G401.6 (cell line): ENCODE measurements around the gene ZNF687.

Experiments used
- FAIRE-seq: peaks from 2 replicates; lab custom pipeline; 2012; peaks lifted over from hg19 to GRCh38; lab: Jason Lieb, UNC

ZNF687 gene

GRCh38 chr1:151314137-151314875, 32.2 kb downstream of the ZNF687 start:
- no peak for FAIRE-seq

GRCh38 chr1:151315565-151316235, 33.6 kb downstream of the ZNF687 start:
- FAIRE-seq, result no peak

- FAIRE-seq, result no peak
Observed at GRCh38 chr1:151318975-151319374, 36.9 kb downstream of the ZNF687 start.

GRCh38 chr1:151324390-151324930, 42.4 kb downstream of the ZNF687 start:
- FAIRE-seq, result no peak

GRCh38 chr1:151325231-151325630, 43.1 kb downstream of the ZNF687 start:
- no peak for FAIRE-seq

GRCh38 chr1:151325646-151326429, 43.7 kb downstream of the ZNF687 start:
- FAIRE-seq, result no peak

GRCh38 chr1:151326619-151327222, 44.6 kb downstream of the ZNF687 start:
- FAIRE-seq, result no peak

GRCh38 chr1:151327223-151327902, 45.3 kb downstream of the ZNF687 start, which contains the start of gene PI4KB:
Gene PI4KB, minus strand, starts transcription at chr1:151327416. Its CDS starts 10,935 bp downstream, at chr1:151316481.
- peak; percentile 96 for FAIRE-seq

GRCh38 chr1:151327903-151328674, 46.0 kb downstream of the ZNF687 start:
- no peak for FAIRE-seq

- FAIRE-seq, result no peak
Observed at GRCh38 chr1:151334822-151335221, 52.7 kb downstream of the ZNF687 start.

GRCh38 chr1:151336556-151336955, 54.5 kb downstream of the ZNF687 start:
- FAIRE-seq, result no peak

GRCh38 chr1:151340870-151341754, 59.0 kb downstream of the ZNF687 start:
- peak; percentile 96 for FAIRE-seq
